Lung (tissue), 12 donors: Measurements from ENCODE around the gene ASMT. TPM values are rescaled to one million over a fixed set of nuclear protein-coding genes. Genes with fewer than 3 reads are reported as not detected.
"Not testable (repeated sequence)": the region's sequence is repeated elsewhere in the genome, so short reads cannot be mapped to it uniquely, and the experiment has no call there.

Experiments
- ATAC-seq: fragments of 200-7000 bp; cut with Tn5 transposase; one replicate; pipeline ENCODE4 v1.9.1; 2020; ENCODE audit warnings: moderate number of reproducible peaks; ENCODE audit not compliant: insufficient read depth, low FRiP score
- DNase-seq, 3 donors: peaks; one replicate each; pipeline ENCODE4 v3.0.0-alpha.2; 2013 to 2017
- H3K27ac ChIP-seq, 2 donors: one replicate each; pipeline ENCODE4 v1.5.1; 2013; ENCODE audit warnings: mild to moderate bottlenecking in 2 of 2, moderate library complexity in 2 of 2, control low read depth in 1 of 2, inconsistent platforms in 1 of 2, low read depth in 1 of 2, low read length in 1 of 2
- H3K27me3 ChIP-seq, 3 donors: one replicate each; pipeline ENCODE4 v1.5.1; 2013; ENCODE audit warnings: low read length in 2 of 3; ENCODE audit not compliant: control insufficient read depth in 3 of 3, insufficient read depth in 3 of 3
- H3K36me3 ChIP-seq, 4 donors: one replicate each; pipeline ENCODE4 v1.5.1; 2013; ENCODE audit warnings: low read length in 4 of 4, mild to moderate bottlenecking in 1 of 4, moderate library complexity in 1 of 4; ENCODE audit not compliant: control insufficient read depth in 4 of 4, insufficient read depth in 4 of 4
- H3K4me1 ChIP-seq, 5 donors: one replicate each; pipeline ENCODE4 v1.5.1; 2013; ENCODE audit warnings: low read length in 5 of 5, mild to moderate bottlenecking in 2 of 5, moderate library complexity in 1 of 5; ENCODE audit not compliant: control insufficient read depth in 5 of 5, insufficient read depth in 5 of 5
- H3K4me3 ChIP-seq: one replicate; pipeline ENCODE4 v1.5.1; 2013; ENCODE audit warnings: mild to moderate bottlenecking, control low read depth, moderate library complexity
- H3K9ac ChIP-seq, 2 donors: one replicate each; pipeline ENCODE4 v1.5.1; 2013; ENCODE audit warnings: low read length in 2 of 2, control low read depth in 1 of 2; ENCODE audit not compliant: insufficient read depth in 1 of 2
- H3K9me3 ChIP-seq, 4 donors: one replicate each; pipeline ENCODE4 v1.5.1; 2013; ENCODE audit warnings: low read length in 3 of 4, mild to moderate bottlenecking in 1 of 4, moderate library complexity in 1 of 4; ENCODE audit not compliant: control insufficient read depth in 4 of 4, insufficient read depth in 3 of 4
- CTCF ChIP-seq: IDR thresholded peaks from 2 replicates; pipeline ENCODE4 v1.5.1; 2012; ENCODE audit warnings: mild to moderate bottlenecking; ENCODE audit errors: control extremely low read depth, extremely low read depth
- WGBS, 2 donors: extraction: QIAGEN DNeasy Blood & Tissue Kit; methylation state at CpG; one replicate each; pipeline ENCODE4 v1.1.7; 2013; 5-methylcytosine and 5-hydroxymethylcytosine counted together
- polyA plus RNA-seq, 2 donors: library from polyadenylated mRNA; stranded (reverse); fragments of 200-250 nt; gene quantifications; one replicate each; pipeline ENCODE4 v1.2.1, GENCODE V29; 2013
- total RNA-seq, 2 donors: library from RNA; depleted of rRNA in 1 of 2; stranded (reverse); fragments of >200 nt in 1 of 2; gene quantifications; one replicate each; pipeline ENCODE4 v1.2.1, GENCODE V29; 2014 to 2021
- donor health status: control.
- donor health status: control.
- donor health status: Bipolar disorder and iron deficiency.
- donor health status: healthy.
- donor health status: DM: yes; HTN: yes; CAD: no.

The ASMT gene
- total and polyA plus RNA-seq, 4 donors: 0.09 to 0.63 (median 0.31) TPM

DNA sequence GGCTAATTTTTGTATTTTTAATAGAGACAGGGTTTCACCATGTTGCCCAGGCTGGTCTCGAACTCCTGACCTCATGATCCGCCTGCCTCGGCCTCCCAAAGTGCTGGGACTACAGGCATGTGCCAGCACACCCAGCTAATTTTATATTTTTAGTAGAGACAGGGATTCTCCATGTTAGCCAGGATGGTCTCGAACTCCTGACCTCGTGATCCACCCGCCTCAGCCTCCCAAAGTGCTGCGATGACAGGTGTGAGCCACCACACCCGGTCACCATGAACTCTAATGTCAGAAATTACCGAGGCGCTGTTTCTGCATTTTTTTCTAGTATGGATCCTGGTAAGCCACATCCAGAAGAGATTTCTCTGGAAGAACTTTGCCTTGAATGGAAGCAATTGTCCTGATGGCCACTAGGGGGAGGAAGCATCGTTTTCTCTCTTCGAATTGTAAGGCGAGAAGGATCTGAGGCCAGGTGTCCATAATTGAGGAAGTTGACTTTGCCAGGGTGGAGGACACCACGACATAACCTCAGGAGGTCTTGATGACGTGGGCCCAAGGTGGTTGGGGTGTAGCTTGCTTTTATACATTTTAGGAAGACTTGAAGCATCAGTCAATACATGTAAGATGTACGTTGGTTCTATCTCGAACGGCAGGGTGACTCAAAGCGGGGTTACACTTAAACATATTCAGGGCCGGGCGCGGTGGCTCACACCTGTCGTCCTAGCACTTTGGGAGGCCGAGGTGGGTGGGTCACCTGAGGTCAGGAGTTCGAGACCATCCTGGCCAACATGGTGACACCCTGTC lies 37.4 kb downstream of the ASMT start:
- H3K4me1 ChIP-seq, H3K27ac ChIP-seq, H3K4me3 ChIP-seq, H3K27me3 ChIP-seq, H3K9ac ChIP-seq, ATAC-seq, H3K36me3 ChIP-seq, H3K9me3 ChIP-seq: not testable (repeated sequence)
- peak in 2 of 3 donors; percentile 33 to 46 for DNase-seq
- TF ChIP-seq CTCF: peak; percentile 65
- WGBS, 2 donors: 61 to 63% methylated on average over 25 of the region's 25 CpGs

DNA sequence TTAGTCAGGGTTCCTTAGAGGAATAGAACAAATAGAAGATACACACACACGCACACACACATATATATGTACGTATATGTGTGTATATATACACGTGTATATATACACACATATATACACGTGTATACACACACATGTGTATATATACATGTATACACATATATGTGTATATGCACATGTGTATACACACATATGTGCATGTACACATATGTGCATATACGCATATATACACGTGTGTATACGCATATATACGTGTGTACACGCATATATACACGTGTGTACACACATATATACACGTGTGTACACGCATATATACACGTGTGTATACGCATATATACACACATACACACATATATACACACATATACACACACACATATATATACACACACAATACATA lies 41.5 kb downstream of the ASMT start:
- Histone ChIP-seq H3K36me3 (peaks cover 0 to 2% (median 0%) of the 10 kb centered on the region in 4 donors), H3K27ac (no peak overlapping the region), H3K9me3 (no peaks in the 10 kb centered on the region), H3K4me3 (no peak overlapping the region), H3K27me3 (peaks cover 0 to 12% (median 0%) of the 10 kb centered on the region in 3 donors), H3K4me1 (no peaks in the 10 kb centered on the region), H3K9ac (no peak overlapping the region)
- WGBS, 2 donors: 59 to 61% methylated on average over 14 of the region's 14 CpGs
- DNase-seq (no peak), ATAC-seq (no peak)
- no peak for TF ChIP-seq CTCF

DNA sequence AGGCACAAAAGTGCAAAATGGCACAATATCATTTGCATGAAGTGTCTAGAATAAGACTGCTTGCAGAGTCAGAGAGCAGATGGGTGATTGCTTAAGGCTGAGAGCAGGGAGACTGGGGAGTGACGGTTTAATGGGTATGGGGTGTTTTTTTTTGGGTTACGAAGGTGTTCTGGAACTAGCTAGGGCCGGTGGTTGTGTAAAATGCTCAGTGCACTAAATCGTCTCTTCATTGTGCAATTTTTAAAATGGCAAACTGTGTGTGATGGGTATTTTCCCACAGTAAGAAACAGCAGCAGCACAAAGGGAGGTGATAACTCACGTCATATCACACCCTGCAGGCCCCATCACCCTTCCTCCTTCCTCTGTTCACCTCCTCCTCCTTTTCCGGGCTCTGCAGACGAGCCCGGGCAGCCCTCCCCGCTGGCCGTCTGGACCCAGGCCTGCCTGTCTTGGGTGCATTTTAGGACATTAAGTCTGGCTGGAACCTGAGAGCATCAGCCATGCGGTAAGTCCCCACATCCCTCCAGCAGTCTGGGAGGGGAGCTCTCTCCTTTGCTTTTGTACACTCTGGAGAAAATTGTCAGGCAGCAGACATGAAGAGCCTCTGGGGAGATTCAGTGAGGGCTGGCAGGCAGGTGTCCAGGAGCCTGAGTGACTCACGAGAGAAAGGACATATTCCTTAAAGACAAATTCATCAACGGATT lies 42.7 kb downstream of the ASMT start:
- Histone ChIP-seq H3K9ac (no peak overlapping the region), H3K27ac (no peak overlapping the region), H3K4me3 (no peak overlapping the region), H3K36me3 (peaks cover 0 to 2% (median 0%) of the 10 kb centered on the region in 4 donors), H3K4me1 (no peaks in the 10 kb centered on the region), H3K27me3 (peaks cover 0 to 12% (median 0%) of the 10 kb centered on the region in 3 donors), H3K9me3 (no peaks in the 10 kb centered on the region)
- DNase-seq (no peak), ATAC-seq (no peak)
- no peak for TF ChIP-seq CTCF
- 6 to 10% methylated on average over 13 of the region's 13 CpGs for WGBS, 2 donors
